ENCODE measurements around the gene OR13A1. TPM values are rescaled to one million over a fixed set of nuclear protein-coding genes. Genes with fewer than 3 reads are reported as not detected.

OR13A1 gene
- total RNA-seq, 4 donors from 2014 or later = not detected

GRCh38 chr10:45254892-45255291, 60.5 kb downstream of the OR13A1 start:
- Histone ChIP-seq H3K27ac (no peak overlapping the region), H3K27me3 (no peaks in the 10 kb centered on the region), H3K9me3 (no peaks in the 10 kb centered on the region), H3K4me3 (no peak overlapping the region), H3K4me1 (no peaks in the 10 kb centered on the region), H3K36me3 (no peaks in the 10 kb centered on the region)
- DNase-seq = no peak
- TF ChIP-seq POLR2A (IDR thresholded peaks at IDR 0.05) = no peak
- no peak for TF ChIP-seq CTCF (IDR thresholded peaks at IDR 0.05)

- no peak for DNase-seq
- H3K36me3 ChIP-seq = no peaks in the 10 kb centered on the region
- no peak overlapping the region for H3K4me3 ChIP-seq
- H3K4me1 ChIP-seq = no peaks in the 10 kb centered on the region
- no peaks in the 10 kb centered on the region for H3K27me3 ChIP-seq
- no peaks in the 10 kb centered on the region for H3K9me3 ChIP-seq
- H3K27ac ChIP-seq = peak overlapping the region in 1 of 4 donors; percentile 0
- TF ChIP-seq POLR2A (IDR thresholded peaks at IDR 0.05) = no peak
- no peak for TF ChIP-seq CTCF (IDR thresholded peaks at IDR 0.05)
Measured at GRCh38 chr10:45253183-45253914, 62.1 kb downstream of the OR13A1 start.

Other genes with a start within 250 kb of the OR13A1 start
- gene ALOX5, start 58.6 kb upstream of the OR13A1 start, total RNA-seq = 100 to 1,000 TPM in 1 of 4 donors, 10 to 100 TPM in 3; 24.0 to 187 (median 31.6) TPM